Measurements from ENCODE around the gene CNBP. TPM values are rescaled to one million over a fixed set of nuclear protein-coding genes. Genes with fewer than 3 reads are reported as not detected.

Gene CNBP
- total and polyA plus RNA-seq, 12 donors: 296 to 804 (median 454) TPM

DNA sequence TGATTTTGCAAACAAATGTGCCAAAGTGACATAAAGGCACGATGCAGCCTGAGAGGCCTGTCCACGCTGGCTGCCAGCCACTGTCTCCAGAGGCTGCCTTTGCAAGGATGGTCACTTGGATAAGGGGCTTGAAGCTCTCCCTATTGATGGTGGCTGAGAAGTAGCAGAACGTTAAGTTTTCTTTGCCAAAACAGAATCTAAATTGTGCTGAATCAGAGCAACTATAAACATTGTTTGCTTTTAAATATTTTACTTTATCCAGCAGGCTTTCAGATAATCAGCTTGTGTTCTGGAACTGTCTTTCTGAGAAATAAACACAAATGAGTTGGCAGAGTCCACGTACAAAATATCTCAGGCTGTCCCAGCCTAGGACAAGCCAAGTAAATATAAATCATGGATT, 23.8 kb upstream of the CNBP start:
- no peaks in the 10 kb centered on the region for H3K9me3 ChIP-seq (replicated peaks in 1 of 3)
- intact Hi-C loops (cut with DNase I): no loop called here
- no peaks in the 10 kb centered on the region for H3K36me3 ChIP-seq (replicated peaks in 1 of 2)
- 28 to 49% (median 44%) methylated on average over 4 of the region's 4 CpGs for WGBS, 4 donors
- H3K27me3 ChIP-seq: no peaks in the 10 kb centered on the region
- peak in 2 of 7 donors; percentile 21 to 49 for DNase-seq
- peaks cover 14 to 18% of the 10 kb centered on the region in 2 donors for H3K4me1 ChIP-seq (replicated peaks in 1 of 2)
- no peak overlapping the region for H3K4me3 ChIP-seq
- peak overlapping the region in 2 of 5 donors; percentile 19 to 42 for H3K27ac ChIP-seq
- TF ChIP-seq POLR2A (IDR thresholded peaks at IDR 0.05): no peak
- TF ChIP-seq, protein P1, sequence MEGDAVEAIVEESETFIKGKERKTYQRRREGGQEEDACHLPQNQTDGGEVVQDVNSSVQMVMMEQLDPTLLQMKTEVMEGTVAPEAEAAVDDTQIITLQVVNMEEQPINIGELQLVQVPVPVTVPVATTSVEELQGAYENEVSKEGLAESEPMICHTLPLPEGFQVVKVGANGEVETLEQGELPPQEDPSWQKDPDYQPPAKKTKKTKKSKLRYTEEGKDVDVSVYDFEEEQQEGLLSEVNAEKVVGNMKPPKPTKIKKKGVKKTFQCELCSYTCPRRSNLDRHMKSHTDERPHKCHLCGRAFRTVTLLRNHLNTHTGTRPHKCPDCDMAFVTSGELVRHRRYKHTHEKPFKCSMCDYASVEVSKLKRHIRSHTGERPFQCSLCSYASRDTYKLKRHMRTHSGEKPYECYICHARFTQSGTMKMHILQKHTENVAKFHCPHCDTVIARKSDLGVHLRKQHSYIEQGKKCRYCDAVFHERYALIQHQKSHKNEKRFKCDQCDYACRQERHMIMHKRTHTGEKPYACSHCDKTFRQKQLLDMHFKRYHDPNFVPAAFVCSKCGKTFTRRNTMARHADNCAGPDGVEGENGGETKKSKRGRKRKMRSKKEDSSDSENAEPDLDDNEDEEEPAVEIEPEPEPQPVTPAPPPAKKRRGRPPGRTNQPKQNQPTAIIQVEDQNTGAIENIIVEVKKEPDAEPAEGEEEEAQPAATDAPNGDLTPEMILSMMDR (IDR thresholded peaks at IDR 0.05): no peak

DNA sequence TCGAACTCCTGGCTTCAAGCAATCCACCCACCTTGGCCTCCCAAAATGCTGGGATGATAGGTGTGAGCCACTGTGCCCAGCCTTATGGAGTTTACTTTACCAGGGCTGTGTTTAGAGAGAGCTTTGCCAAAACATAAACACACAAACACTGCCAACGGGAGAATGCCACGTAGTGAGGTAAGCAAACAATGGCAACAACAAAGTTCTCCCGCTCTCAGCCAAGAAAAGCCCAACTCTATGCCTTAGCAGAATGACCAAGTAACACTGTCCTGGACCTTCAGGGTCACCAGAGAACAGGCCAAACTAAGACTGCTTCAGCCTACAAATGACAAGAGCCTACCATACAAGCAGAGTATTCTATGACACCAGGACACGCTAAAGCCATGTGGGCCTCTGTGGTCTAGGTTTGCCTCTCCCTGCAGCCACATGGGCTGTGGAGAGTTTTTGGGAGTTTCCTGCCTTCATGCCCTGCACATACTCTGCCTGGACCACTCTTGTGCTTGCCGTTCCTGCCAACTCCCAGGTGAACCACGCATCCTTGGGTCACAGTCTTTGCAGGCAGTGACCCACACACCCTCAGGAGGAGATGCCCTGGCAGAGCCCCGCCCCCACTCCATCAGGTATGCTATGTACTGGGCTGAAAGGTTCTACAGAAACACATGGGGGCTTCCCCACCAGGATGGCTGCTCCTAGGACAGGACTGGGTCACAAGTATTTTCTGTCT, 21.6 kb upstream of the CNBP start:
- Histone ChIP-seq H3K36me3 (replicated peaks in 1 of 2) (no peaks in the 10 kb centered on the region), H3K4me3 (no peak overlapping the region), H3K27ac (no peak overlapping the region), H3K9me3 (replicated peaks in 1 of 3) (no peaks in the 10 kb centered on the region), H3K27me3 (no peaks in the 10 kb centered on the region), H3K4me1 (replicated peaks in 1 of 2) (peaks cover 0 to 4% of the 10 kb centered on the region in 2 donors)
- intact Hi-C loops (cut with DNase I): no loop called here
- DNase-seq: no peak
- TF ChIP-seq POLR2A (IDR thresholded peaks at IDR 0.05): no peak
- TF ChIP-seq, protein P1 (IDR thresholded peaks at IDR 0.05): no peak
- WGBS, 4 donors: 91 to 92% (median 92%) methylated on average over 7 to 8 of the region's 8 CpGs

DNA sequence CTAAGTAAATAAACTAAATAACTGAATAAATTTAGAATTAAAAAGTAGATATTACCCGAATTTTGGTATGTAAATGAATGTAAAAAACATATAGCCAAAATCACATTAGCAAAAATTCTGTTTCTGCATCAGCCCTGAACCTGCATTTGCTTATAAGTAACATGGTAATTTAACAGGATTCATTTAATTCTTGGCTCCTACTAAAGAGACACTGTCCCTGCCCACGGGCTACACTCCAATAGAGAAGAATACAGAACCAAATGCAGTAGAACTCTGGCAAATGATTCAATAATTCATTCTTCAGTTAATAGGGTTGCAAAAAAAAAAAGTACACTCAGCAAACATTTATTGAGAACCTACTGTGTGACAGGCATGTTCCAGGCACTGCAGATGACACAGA, 20.8 kb upstream of the CNBP start:
- no peak overlapping the region for H3K4me3 ChIP-seq
- DNase-seq: no peak
- H3K4me1 ChIP-seq (replicated peaks in 1 of 2): peaks cover 3 to 7% of the 10 kb centered on the region in 2 donors
- TF ChIP-seq, protein P1 (IDR thresholded peaks at IDR 0.05): no peak
- TF ChIP-seq POLR2A (IDR thresholded peaks at IDR 0.05): no peak
- no peaks in the 10 kb centered on the region for H3K36me3 ChIP-seq (replicated peaks in 1 of 2)
- H3K9me3 ChIP-seq (replicated peaks in 1 of 3): no peaks in the 10 kb centered on the region
- intact Hi-C loops (cut with DNase I): no loop called here
- WGBS, 4 donors: 79 to 88% (median 87%) methylated on average over 2 of the region's 2 CpGs
- no peaks in the 10 kb centered on the region for H3K27me3 ChIP-seq
- no peak overlapping the region for H3K27ac ChIP-seq

DNA sequence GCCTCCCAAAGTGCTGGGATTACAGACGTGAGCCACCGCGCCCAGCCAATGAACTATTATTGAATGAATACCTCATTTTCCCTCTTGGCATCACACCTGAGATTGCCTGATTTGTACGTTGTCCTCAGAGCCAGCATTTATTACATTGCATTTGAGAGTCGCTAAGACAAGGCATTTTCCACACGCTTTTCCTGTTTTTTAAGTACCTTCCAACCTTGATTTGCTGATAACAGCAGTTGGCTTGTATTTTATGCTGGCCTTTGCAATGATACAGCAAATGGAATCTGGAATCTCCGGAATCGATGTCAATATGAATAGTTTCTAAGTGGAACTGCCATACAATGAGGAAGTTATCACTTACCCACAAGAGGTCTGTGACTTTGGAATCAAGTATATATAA, 15.7 kb upstream of the CNBP start:
- no peak for DNase-seq
- no peak for TF ChIP-seq POLR2A (IDR thresholded peaks at IDR 0.05)
- TF ChIP-seq, protein P1 (IDR thresholded peaks at IDR 0.05): no peak
- H3K36me3 ChIP-seq (replicated peaks in 1 of 2): no peaks in the 10 kb centered on the region
- 51 to 66% (median 58%) methylated on average over 8 of the region's 8 CpGs for WGBS, 4 donors
- intact Hi-C loops (cut with DNase I): no loop called here
- H3K27ac ChIP-seq: peak overlapping the region in 1 of 5 donors; percentile 37
- H3K4me3 ChIP-seq: no peak overlapping the region
- no peaks in the 10 kb centered on the region for H3K27me3 ChIP-seq
- H3K4me1 ChIP-seq (replicated peaks in 1 of 2): peaks cover 23 to 31% of the 10 kb centered on the region in 2 donors
- no peaks in the 10 kb centered on the region for H3K9me3 ChIP-seq (replicated peaks in 1 of 3)
